Panc1 (cell line): ENCODE measurements around the gene E2F8.

Experiments
- POLR2AphosphoS5 ChIP-seq: IDR thresholded peaks from 2 replicates; pipeline ENCODE4 v1.6.1; 2012; ENCODE audit warnings: mild to moderate bottlenecking, low read depth, low read length, moderate library complexity
- TF ChIP-seq, protein P1 (sequence below): fragments of 450-650 bp; IDR thresholded peaks from 2 replicates; pipeline ENCODE4 v1.5.1; 2017; ENCODE audit warnings: mild to moderate bottlenecking

DNA sequence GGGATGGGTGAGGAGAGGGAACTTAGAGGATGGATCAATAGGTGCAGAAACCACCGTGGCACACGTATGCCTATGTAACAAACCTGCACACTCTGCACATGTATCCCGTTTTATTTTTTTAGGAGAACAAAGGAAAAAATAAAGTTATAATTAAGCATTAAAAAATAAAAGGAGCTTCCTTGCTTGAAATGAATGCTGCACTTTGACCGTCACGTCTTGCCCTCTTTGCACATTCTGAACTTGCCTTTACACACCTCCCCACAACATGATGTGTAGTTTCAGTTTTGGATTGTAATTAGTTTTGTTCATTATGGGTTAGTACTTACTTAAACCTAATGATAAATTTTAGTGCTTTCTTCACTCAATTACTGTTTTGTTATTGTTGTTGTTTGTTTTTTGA, 35.9 kb downstream of the E2F8 start:
- TF ChIP-seq, protein P1, sequence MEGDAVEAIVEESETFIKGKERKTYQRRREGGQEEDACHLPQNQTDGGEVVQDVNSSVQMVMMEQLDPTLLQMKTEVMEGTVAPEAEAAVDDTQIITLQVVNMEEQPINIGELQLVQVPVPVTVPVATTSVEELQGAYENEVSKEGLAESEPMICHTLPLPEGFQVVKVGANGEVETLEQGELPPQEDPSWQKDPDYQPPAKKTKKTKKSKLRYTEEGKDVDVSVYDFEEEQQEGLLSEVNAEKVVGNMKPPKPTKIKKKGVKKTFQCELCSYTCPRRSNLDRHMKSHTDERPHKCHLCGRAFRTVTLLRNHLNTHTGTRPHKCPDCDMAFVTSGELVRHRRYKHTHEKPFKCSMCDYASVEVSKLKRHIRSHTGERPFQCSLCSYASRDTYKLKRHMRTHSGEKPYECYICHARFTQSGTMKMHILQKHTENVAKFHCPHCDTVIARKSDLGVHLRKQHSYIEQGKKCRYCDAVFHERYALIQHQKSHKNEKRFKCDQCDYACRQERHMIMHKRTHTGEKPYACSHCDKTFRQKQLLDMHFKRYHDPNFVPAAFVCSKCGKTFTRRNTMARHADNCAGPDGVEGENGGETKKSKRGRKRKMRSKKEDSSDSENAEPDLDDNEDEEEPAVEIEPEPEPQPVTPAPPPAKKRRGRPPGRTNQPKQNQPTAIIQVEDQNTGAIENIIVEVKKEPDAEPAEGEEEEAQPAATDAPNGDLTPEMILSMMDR: no peak
- TF ChIP-seq POLR2AphosphoS5: no peak
